ENCODE data around the gene RPS6KA5. TPM values are rescaled to one million over a fixed set of nuclear protein-coding genes. Genes with fewer than 3 reads are reported as not detected.
"Not testable (repeated sequence)": the region's sequence is repeated elsewhere in the genome, so short reads cannot be mapped to it uniquely, and the experiment has no call there.

The RPS6KA5 gene
- total RNA-seq, 1 experiment from 2014 or later: 3.3 TPM

- no peak for DNase-seq (ENCODE audit: low spot score)
Observed at GRCh38 chr14:90870950-90871604, 189.4 kb downstream of the RPS6KA5 start.

- no peak for DNase-seq (ENCODE audit: low spot score)
Observed at GRCh38 chr14:90867501-90867900, 192.9 kb downstream of the RPS6KA5 start.

GRCh38 chr14:90866833-90867232, 193.6 kb downstream of the RPS6KA5 start:
- no peak for DNase-seq (ENCODE audit: low spot score)

- no peak for DNase-seq (ENCODE audit: low spot score)
Observed at GRCh38 chr14:90864741-90865140, 195.7 kb downstream of the RPS6KA5 start.

- no peak for DNase-seq (ENCODE audit: low spot score)
Observed at GRCh38 chr14:90858511-90858910, 201.9 kb downstream of the RPS6KA5 start.

GRCh38 chr14:90857866-90858265, 202.6 kb downstream of the RPS6KA5 start:
- DNase-seq (ENCODE audit: low spot score): no peak

GRCh38 chr14:90856115-90856514, 204.3 kb downstream of the RPS6KA5 start:
- not testable (repeated sequence) for DNase-seq (ENCODE audit: low spot score)

- DNase-seq (ENCODE audit: low spot score): no peak
Observed at GRCh38 chr14:90853116-90853515, 207.3 kb downstream of the RPS6KA5 start.

- no peak for DNase-seq (ENCODE audit: low spot score)
Observed at GRCh38 chr14:90851327-90852036, 209.0 kb downstream of the RPS6KA5 start.

GRCh38 chr14:90850487-90850886, 210.0 kb downstream of the RPS6KA5 start:
- DNase-seq (ENCODE audit: low spot score): peak; percentile 39

GRCh38 chr14:90849787-90850444, 210.5 kb downstream of the RPS6KA5 start:
- DNase-seq (ENCODE audit: low spot score): no peak

- no peak for DNase-seq (ENCODE audit: low spot score)
Observed at GRCh38 chr14:90848944-90849731, 211.3 kb downstream of the RPS6KA5 start.

GRCh38 chr14:90846511-90846910, 213.9 kb downstream of the RPS6KA5 start:
- DNase-seq (ENCODE audit: low spot score): no peak

GRCh38 chr14:90844321-90844720, 216.1 kb downstream of the RPS6KA5 start:
- no peak for DNase-seq (ENCODE audit: low spot score)

- no peak for DNase-seq (ENCODE audit: low spot score)
Observed at GRCh38 chr14:90842726-90843125, 217.7 kb downstream of the RPS6KA5 start.

- DNase-seq (ENCODE audit: low spot score): not testable (repeated sequence)
Observed at GRCh38 chr14:90840667-90841066, 219.8 kb downstream of the RPS6KA5 start.

GRCh38 chr14:90839889-90840266, 220.6 kb downstream of the RPS6KA5 start:
- DNase-seq (ENCODE audit: low spot score): no peak

- no peak for DNase-seq (ENCODE audit: low spot score)
Observed at GRCh38 chr14:90839024-90839888, 221.2 kb downstream of the RPS6KA5 start.

GRCh38 chr14:90838531-90838930, 221.9 kb downstream of the RPS6KA5 start:
- DNase-seq (ENCODE audit: low spot score): not testable (repeated sequence)

GRCh38 chr14:90837355-90837754, 223.1 kb downstream of the RPS6KA5 start:
- DNase-seq (ENCODE audit: low spot score): no peak

- no peak for DNase-seq (ENCODE audit: low spot score)
Observed at GRCh38 chr14:90836692-90837063, 223.8 kb downstream of the RPS6KA5 start.

Measured in H4 (cell line).